K562 (cell line): ENCODE data around the gene CGB3. TPM values are rescaled to one million over a fixed set of nuclear protein-coding genes. Genes with fewer than 3 reads are reported as not detected.

Experiments
- ATAC-seq: fragments of 200-7000 bp; cut with Tn5 transposase; 3 replicates; pipeline ENCODE4 v1.9.1; 2020; ENCODE audit warnings: moderate library complexity
- BruUV-seq: library from RNA; stranded (reverse); fragments of 400-500 nt; replicated peaks from 2 replicates; lab custom pipeline; 2021; lab: Mats Ljungman, UMichigan
- CTCF ChIA-PET: fragments of 300-600 bp; formaldehyde crosslinking; extraction: SDS; loops from one replicate; lab custom pipeline; 2021; ENCODE audit warnings: low intra/inter-chr PET ratio; lab: Yijun Ruan, JAX
- POLR2A ChIA-PET: fragments of 300-600, 350-650 bp; sonication (Branson Sonifier 250); formaldehyde crosslinking; extraction: SDS; loops from one replicate; lab custom pipeline; 2021; ENCODE audit warnings: antibody characterized with exemption, inconsistent platforms; lab: Yijun Ruan, JAX
- DNase-seq, 4 experiments: peaks; one replicate each; pipeline versions ENCODE4 v3.0.0 to v3.0.0-alpha.2; 2011 to 2018; ENCODE audit warnings: low spot score in 3 of 4, mixed read lengths in 3 of 4; ENCODE audit errors: extremely low read depth in 1 of 4
- FAIRE-seq: peaks from 2 replicates; lab custom pipeline; 2011; peaks lifted over from hg19 to GRCh38; lab: Jason Lieb, UNC
- H2AFZ ChIP-seq: 2 replicates; pipeline ENCODE4 v1.6.0; 2011; ENCODE audit warnings: low read depth, low read length, control low read depth, inconsistent platforms
- H3K27ac ChIP-seq: fragments of 200-600 bp; 3 replicates; pipeline ENCODE4 v1.8.0; 2011; ENCODE audit warnings: low read depth, mild to moderate bottlenecking, control low read depth, inconsistent platforms, low read length, moderate library complexity, mixed read lengths; ENCODE audit errors: extremely low read depth
- H3K27me3 ChIP-seq, 2 experiments: fragments of 300-600 bp in 1 of 2; 2 replicates in 1 of 2; 3 replicates in 1 of 2; pipeline versions ENCODE4 v1.6.0 to v1.8.0; 2011; ENCODE audit warnings: inconsistent platforms in 2 of 2, low read length in 2 of 2, mild to moderate bottlenecking in 1 of 2, mixed read lengths in 1 of 2, moderate library complexity in 1 of 2; ENCODE audit not compliant: control insufficient read depth in 2 of 2, insufficient read depth in 2 of 2
- H3K36me3 ChIP-seq: fragments of 300-600 bp; 3 replicates; pipeline ENCODE4 v1.8.0; 2011; ENCODE audit warnings: mild to moderate bottlenecking, low read length, inconsistent platforms; ENCODE audit not compliant: control insufficient read depth, insufficient read depth
- H3K4me1 ChIP-seq, 2 experiments: fragments of 200-600 bp in 1 of 2; replicated peaks in 1 of 2; 2 replicates in 1 of 2; 3 replicates in 1 of 2; pipeline versions ENCODE4 v1.5.1 to v1.8.0; 2011; ENCODE audit warnings: inconsistent platforms in 2 of 2, low read length in 2 of 2, mild to moderate bottlenecking in 1 of 2, mixed read lengths in 1 of 2, moderate library complexity in 1 of 2; ENCODE audit not compliant: control insufficient read depth in 2 of 2, insufficient read depth in 2 of 2
- H3K4me2 ChIP-seq: 2 replicates; pipeline ENCODE4 v1.6.1; 2011; ENCODE audit warnings: low read length, control low read depth, inconsistent platforms, mixed read lengths; ENCODE audit not compliant: insufficient read depth
- H3K4me3 ChIP-seq: fragments of 200-600 bp; sonication (generic), shearing (Covaris generic); 2 replicates; pipeline ENCODE4 v1.5.1; 2016; ENCODE audit warnings: control low read depth, inconsistent platforms
- H3K79me2 ChIP-seq: fragments of 200-600 bp; 3 replicates; pipeline ENCODE4 v1.8.0; 2011; ENCODE audit warnings: low read length, inconsistent platforms; ENCODE audit not compliant: control insufficient read depth, insufficient read depth
- H3K9ac ChIP-seq, 2 experiments: 2 replicates each; pipeline versions ENCODE4 v1.6.0 to v1.6.1; 2011; ENCODE audit warnings: low read depth in 2 of 2, low read length in 2 of 2, control low read depth in 1 of 2, inconsistent platforms in 1 of 2, mild to moderate bottlenecking in 1 of 2, mixed read lengths in 1 of 2; ENCODE audit not compliant: insufficient read depth in 1 of 2
- H3K9me1 ChIP-seq: one replicate; pipeline ENCODE4 v1.6.0; 2011; ENCODE audit warnings: inconsistent platforms, mild to moderate bottlenecking, low read length, moderate library complexity; ENCODE audit not compliant: control insufficient read depth, insufficient read depth
- H3K9me3 ChIP-seq: replicated peaks from 2 replicates; pipeline ENCODE4 v1.5.1; 2011; ENCODE audit warnings: low read depth, low read length, inconsistent platforms; ENCODE audit not compliant: control insufficient read depth, insufficient read depth
- H4K20me1 ChIP-seq: replicated peaks from 2 replicates; pipeline ENCODE4 v1.6.1; 2011; ENCODE audit warnings: low read length, inconsistent platforms, mixed read lengths; ENCODE audit not compliant: control insufficient read depth, insufficient read depth
- CEBPB ChIP-seq: fragments of 450-650 bp; IDR thresholded peaks from 2 replicates; pipeline ENCODE4 v1.6.1; 2016; ENCODE audit warnings: missing genetic modification characterization, missing compliant biosample characterization
- ERF ChIP-seq: fragments of 450-650 bp; formaldehyde crosslinking; IDR thresholded peaks from 2 replicates; pipeline ENCODE4 v1.4.0; 2020; ENCODE audit warnings: mild to moderate bottlenecking, mixed read lengths
- KDM1A ChIP-seq, 2 experiments: fragments of 450-650 bp; IDR thresholded peaks; 2 replicates each; pipeline ENCODE4 v1.6.1; 2016; ENCODE audit warnings: mild to moderate bottlenecking in 2 of 2
- KDM2B ChIP-seq: fragments of 250-450 bp; sonication (Bioruptor Pico); IDR thresholded peaks from 2 replicates; pipeline ENCODE4 v1.8.0; 2021; ENCODE audit warnings: mild to moderate bottlenecking, moderate library complexity
- MTA2 ChIP-seq: fragments of 450-650 bp; IDR thresholded peaks from 2 replicates; pipeline ENCODE4 v1.6.1; 2016; ENCODE audit warnings: low read depth
- NR4A1 ChIP-seq, 2 experiments: fragments of 250-450 bp in 1 of 2; fragments of 450-650 bp in 1 of 2; sonication (Bioruptor Pico) in 1 of 2; IDR thresholded peaks; 2 replicates each; pipeline versions ENCODE4 v1.4.0 to v1.6.1; 2016 to 2020; ENCODE audit warnings: mild to moderate bottlenecking in 2 of 2, missing compliant biosample characterization in 1 of 2, missing genetic modification characterization in 1 of 2, moderate library complexity in 1 of 2
- PCBP1 ChIP-seq: fragments of 200-400 bp; formaldehyde crosslinking; IDR thresholded peaks from 2 replicates; pipeline ENCODE4 v1.6.1; 2018; ENCODE audit warnings: mild to moderate bottlenecking, low read depth, low read length; ENCODE audit not compliant: poor library complexity, severe bottlenecking
- SP1 ChIP-seq: sonication (generic); formaldehyde crosslinking; IDR thresholded peaks from 2 replicates; pipeline ENCODE4 v1.8.1; 2022; ENCODE audit warnings: mild to moderate bottlenecking, missing genetic modification reagents
- TRIM28 ChIP-seq: fragments of 450-650 bp; IDR thresholded peaks from 2 replicates; pipeline ENCODE4 v1.6.1; 2017
- ZNF354B ChIP-seq: fragments of 250-450 bp; sonication (Bioruptor Pico); IDR thresholded peaks from 2 replicates; pipeline ENCODE4 v1.4.0; 2020
- WGBS: fragments of 100-300 bp; shearing (Covaris generic); methylation state at CpG from one replicate; pipeline ENCODE4 v1.1.6; 2016; ENCODE audit warnings: low coverage, mixed read lengths; ENCODE audit not compliant: insufficient coverage; ENCODE audit errors: missing lambda C conversion rate; 5-methylcytosine and 5-hydroxymethylcytosine counted together
- in situ Hi-C: fragments of 300-500 bp; cut with MboI; formaldehyde crosslinking; loops from 4 replicates; pipeline ENCODE4 v1.15.0; 2018; ENCODE audit warnings: inconsistent platforms, mixed read lengths
- intact Hi-C: fragments of 100-400 bp; cut with micrococcal nuclease; formaldehyde crosslinking; loops from 2 replicates; pipeline ENCODE4 v1.14.2; 2022
- polyA plus RNA-seq, 8 experiments: library from polyadenylated mRNA; depleted of rRNA in 4 of 8; stranded (reverse) in 5 of 8; unstranded in 3 of 8; fragments of >200 nt; fragmentation: Nextera tagmentation in 2 of 8; fragmentation: Illumina TruSeq in 1 of 8; extraction: Ambion mirVana in 2 of 8; extraction: Trizol in 1 of 8; gene quantifications; 2 replicates each; pipeline versions ENCODE4 v1.2.1 to v1.2.3, GENCODE V29; 2011 to 2014; ENCODE audit warnings: inconsistent platforms in 1 of 8, missing spikeins in 1 of 8
- total RNA-seq, 7 experiments: library from RNA; depleted of rRNA in 6 of 7; stranded (reverse); fragments of >200 nt in 6 of 7; fragmentation: Illumina TruSeq in 2 of 7; extraction: Trizol in 2 of 7; gene quantifications; 2 replicates each; pipeline versions ENCODE4 v1.2.1 to v1.2.3, GENCODE V29; 2011 to 2021; ENCODE audit warnings: low replicate concordance in 1 of 7
- TF ChIP-seq, protein P1 (sequence below): sonication (generic); formaldehyde crosslinking; IDR thresholded peaks from 2 replicates; pipeline ENCODE4 v1.8.0; 2022; ENCODE audit warnings: missing genetic modification reagents, mild to moderate bottlenecking, moderate library complexity, borderline replicate concordance

CGB3 gene
- total and polyA plus RNA-seq, 9 of the 15 experiments (the other 6 are each of a cell fraction or from before 2014, with no cell fraction given), result not detected

DNA sequence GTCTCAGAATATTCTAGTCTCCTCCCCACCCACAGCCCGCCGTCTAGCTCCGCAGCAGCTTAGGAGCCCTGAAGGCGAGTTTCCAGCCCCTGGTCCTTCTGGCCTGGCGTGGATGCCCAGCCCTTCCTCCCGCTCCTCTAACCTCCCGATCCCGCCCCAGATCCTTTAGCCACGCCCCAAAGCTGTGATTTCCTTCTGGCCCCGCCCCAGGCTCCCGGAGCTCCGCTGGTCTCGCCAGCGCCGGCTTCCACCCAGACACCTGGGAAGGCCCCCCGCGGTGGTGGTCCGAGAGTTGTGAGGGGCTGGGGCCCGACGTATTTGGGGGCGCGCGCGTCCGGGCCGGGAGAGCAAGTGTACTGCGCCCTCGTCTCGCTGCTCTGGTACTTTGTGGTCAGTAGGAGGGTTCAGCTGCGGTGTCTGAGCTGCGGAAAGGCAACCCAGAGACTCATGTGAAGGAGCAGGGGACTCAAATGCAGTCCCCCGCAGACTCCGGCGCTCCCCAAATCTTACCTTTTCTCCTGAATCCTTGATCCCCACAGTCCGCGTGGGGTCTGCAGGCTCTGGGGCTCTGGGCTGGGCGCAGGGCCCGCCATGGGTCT, 33.6 kb upstream of the CGB3 start, which contains the start of gene CGB7:
Gene CGB7, minus strand, starts transcription at position 114 of the 599 bp plus-strand sequence. CDS start 2,374 bp downstream, outside the sequence.
- BruUV-seq, result no TSS peak
- TF ChIP-seq ERF (no peak), KDM1A (IDR thresholded peaks at IDR 0.05) (peak in 1 of 2 experiments; percentile 48; a peak in 1 of 4 replicates), PCBP1 (peak; percentile 10), TRIM28 (no peak), KDM2B (CRISPR knock-in tag) (0 out of 2 replicates have a peak, but pooled peaks have one; percentile 27), CEBPB (tag) (no peak), ZNF354B (CRISPR knock-in tag) (no peak), NR4A1 (CRISPR knock-in tag; IDR thresholded peaks at IDR 0.05) (no peak), NR4A1 (tag; IDR thresholded peaks at IDR 0.05) (no peak), SP1 (CRISPR knock-in tag) (0 out of 2 replicates have a peak, but pooled peaks have one; percentile 32), MTA2 (no peak)
- TF ChIP-seq, protein P1, sequence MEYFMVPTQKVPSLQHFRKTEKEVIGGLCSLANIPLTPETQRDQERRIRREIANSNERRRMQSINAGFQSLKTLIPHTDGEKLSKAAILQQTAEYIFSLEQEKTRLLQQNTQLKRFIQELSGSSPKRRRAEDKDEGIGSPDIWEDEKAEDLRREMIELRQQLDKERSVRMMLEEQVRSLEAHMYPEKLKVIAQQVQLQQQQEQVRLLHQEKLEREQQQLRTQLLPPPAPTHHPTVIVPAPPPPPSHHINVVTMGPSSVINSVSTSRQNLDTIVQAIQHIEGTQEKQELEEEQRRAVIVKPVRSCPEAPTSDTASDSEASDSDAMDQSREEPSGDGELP (CRISPR knock-in tag), result peak; percentile 8; the same call in 1 of the 2 replicates
- Histone ChIP-seq H3K4me2 (peak within 1 kb of the TSS; percentile 82), H3K36me3 (no peaks in the 10 kb centered on the region), H4K20me1 (peaks cover 4% of the 10 kb centered on the region; the same call in 1 of the 2 replicates), H3K4me3 (peak within 1 kb of the TSS; percentile 49), H3K27me3 (peaks cover 17 to 58% of the 10 kb centered on the region in 2 experiments; a peak in 3 of 5 replicates), H3K9me3 (no peaks in the 10 kb centered on the region), H3K9ac (peak within 1 kb of the TSS in 1 of 2 experiments; percentile 91; a peak in 3 of 4 replicates), H3K9me1 (no peaks in the 10 kb centered on the region), H3K4me1 (peaks cover 2 to 34% of the 10 kb centered on the region in 2 experiments; a peak in 3 of 5 replicates), H3K27ac (no peak within 1 kb of the TSS), H3K79me2 (no peaks in the 10 kb centered on the region), H2AFZ (peak within 1 kb of the TSS; percentile 96; the same call in 1 of the 2 replicates)
- in situ Hi-C loops, result no loop called here
- intact Hi-C loops, result no loop called here
- peak; percentile 60 for ATAC-seq
- FAIRE-seq, result no peak
- WGBS, result 4% methylated on average over 31 of the region's 38 CpGs
- peak; percentile 53 to 79 (median 68) for DNase-seq
- ChIA-PET CTCF (no interaction called here), POLR2A (interaction anchor here (0.6 to 1.2 kb wide), 3 partner anchors 10 to 92 kb away, joined by 3 to 5 read pairs (median 4); no protein-coding TSS in a partner anchor)
